SK-N-SH (cell line): ENCODE data around the gene GLTP. TPM values are rescaled to one million over a fixed set of nuclear protein-coding genes. Genes with fewer than 3 reads are reported as not detected.

Experiments used
- CTCF ChIA-PET: fragments of 300-600, 350-600 bp; formaldehyde crosslinking; extraction: SDS; loops from one replicate; lab custom pipeline; 2021; lab: Yijun Ruan, JAX
- POLR2A ChIA-PET: fragments of 350-600 bp; sonication (Branson Sonifier 250); formaldehyde crosslinking; extraction: SDS; loops from one replicate; lab custom pipeline; 2020; ENCODE audit warnings: antibody characterized with exemption, inconsistent platforms; lab: Yijun Ruan, JAX
- DNase-seq: peaks from one replicate; pipeline ENCODE4 v3.0.0; 2012
- H2AFZ ChIP-seq: fragments of 200-600 bp; sonication (generic); 2 replicates; pipeline ENCODE4 v1.8.1; 2016; ENCODE audit warnings: antibody characterized with exemption, mild to moderate bottlenecking, low read depth
- H3F3A ChIP-seq: fragments of 200-600 bp; sonication (generic); replicated peaks from 2 replicates; pipeline ENCODE3; 2016; ENCODE audit warnings: antibody characterized with exemption, mild to moderate bottlenecking; ENCODE audit not compliant: insufficient read depth
- H3K27ac ChIP-seq, 2 experiments: fragments of 200-500 bp in 1 of 2; fragments of 200-600 bp in 1 of 2; sonication (Bioruptor generic) in 1 of 2; sonication (generic), shearing (Covaris generic) in 1 of 2; 2 replicates each; pipeline versions ENCODE4 v1.5.1 to v1.6.1; 2014 to 2016; ENCODE audit warnings: low read depth in 2 of 2, inconsistent platforms in 1 of 2, low read length in 1 of 2, mild to moderate bottlenecking in 1 of 2, mixed read lengths in 1 of 2
- H3K27me3 ChIP-seq: fragments of 200-600 bp; sonication (generic), shearing (Covaris generic); 2 replicates; pipeline ENCODE4 v1.6.1; 2016; ENCODE audit warnings: mixed run types; ENCODE audit not compliant: insufficient read depth
- H3K36me3 ChIP-seq, 2 experiments: fragments of 200-500 bp in 1 of 2; fragments of 200-600 bp in 1 of 2; sonication (Bioruptor generic) in 1 of 2; sonication (generic) in 1 of 2; replicated peaks in 1 of 2; 2 replicates each; pipeline versions ENCODE3 to v1.5.1; 2014 to 2016; ENCODE audit warnings: low read length in 1 of 2, mild to moderate bottlenecking in 1 of 2; ENCODE audit not compliant: insufficient read depth in 2 of 2, control insufficient read depth in 1 of 2
- H3K4me1 ChIP-seq, 2 experiments: fragments of 200-500 bp in 1 of 2; fragments of 200-600 bp in 1 of 2; sonication (Bioruptor generic) in 1 of 2; sonication (generic), shearing (Covaris generic) in 1 of 2; 2 replicates each; pipeline versions ENCODE4 v1.5.1 to v1.6.1; 2014 to 2016; ENCODE audit warnings: low read depth in 1 of 2, low read length in 1 of 2, mixed run types in 1 of 2; ENCODE audit not compliant: insufficient read depth in 2 of 2, control insufficient read depth in 1 of 2
- H3K4me2 ChIP-seq: fragments of 200-600 bp; sonication (generic), shearing (Covaris generic); 2 replicates; pipeline ENCODE4 v1.6.1; 2017; ENCODE audit warnings: mixed run types
- H3K4me3 ChIP-seq, 2 experiments: fragments of 200-500 bp in 1 of 2; fragments of 200-600 bp in 1 of 2; sonication (Bioruptor generic) in 1 of 2; sonication (generic), shearing (Covaris generic) in 1 of 2; 2 replicates each; pipeline versions ENCODE4 v1.5.1 to v1.8.1; 2014 to 2016; ENCODE audit warnings: low read depth in 2 of 2, inconsistent platforms in 1 of 2, low read length in 1 of 2, mild to moderate bottlenecking in 1 of 2, mixed read lengths in 1 of 2, moderate library complexity in 1 of 2
- H3K79me2 ChIP-seq: fragments of 200-600 bp; sonication (generic); 2 replicates; pipeline ENCODE4 v1.8.1; 2017; ENCODE audit warnings: mild to moderate bottlenecking; ENCODE audit not compliant: insufficient read depth
- H3K9ac ChIP-seq: fragments of 200-600 bp; sonication (generic); 2 replicates; pipeline ENCODE4 v1.6.1; 2017; ENCODE audit warnings: mixed run types
- H3K9me2 ChIP-seq: fragments of 200-600 bp; sonication (generic); 2 replicates; pipeline ENCODE4 v1.6.1; 2017; ENCODE audit warnings: mixed run types
- H3K9me3 ChIP-seq: fragments of 200-600 bp; sonication (generic); 2 replicates; pipeline ENCODE4 v1.6.1; 2017; ENCODE audit warnings: mixed run types, mild to moderate bottlenecking, moderate library complexity
- H4K20me1 ChIP-seq: fragments of 200-600 bp; sonication (generic); 2 replicates; pipeline ENCODE4 v1.6.1; 2017; ENCODE audit warnings: mild to moderate bottlenecking, mixed run types; ENCODE audit not compliant: insufficient read depth
- ELF1 ChIP-seq: IDR thresholded peaks from 2 replicates; pipeline ENCODE4 v1.4.0; 2012
- EZH2phosphoT487 ChIP-seq: fragments of 200-600 bp; sonication (generic); IDR thresholded peaks from 2 replicates; pipeline ENCODE4 v1.6.1; 2017; ENCODE audit warnings: low read depth, mixed run types, mild to moderate bottlenecking, antibody characterized with exemption, moderate library complexity, borderline replicate concordance
- FOXJ3 ChIP-seq: sonication (generic); formaldehyde crosslinking; IDR thresholded peaks from 2 replicates; pipeline ENCODE4 v1.5.1; 2020; ENCODE audit warnings: mild to moderate bottlenecking, missing genetic modification reagents
- IRF3 ChIP-seq: fragments of 150-350 bp; IDR thresholded peaks from 2 replicates; pipeline ENCODE4 v1.6.1; 2016; ENCODE audit warnings: mild to moderate bottlenecking, low read depth, low read length
- MEF2A ChIP-seq: IDR thresholded peaks from 2 replicates; pipeline ENCODE4 v1.4.0; 2012; ENCODE audit warnings: low read depth, borderline replicate concordance
- MXI1 ChIP-seq: IDR thresholded peaks from 2 replicates; pipeline ENCODE4 v1.6.1; 2012; ENCODE audit warnings: mild to moderate bottlenecking, low read depth, low read length, improper control_type of control experiment
- POLR2AphosphoS5 ChIP-seq: IDR thresholded peaks from 2 replicates; pipeline ENCODE4 v1.6.1; 2012; ENCODE audit warnings: low read depth, low read length
- RAD21 ChIP-seq: IDR thresholded peaks from 2 replicates; pipeline ENCODE4 v1.6.1; 2012; ENCODE audit warnings: mild to moderate bottlenecking, low read length
- REST ChIP-seq: IDR thresholded peaks from 2 replicates; pipeline ENCODE4 v1.6.1; 2012; ENCODE audit warnings: mild to moderate bottlenecking, low read depth, low read length, moderate library complexity
- SIN3A ChIP-seq: IDR thresholded peaks from 2 replicates; pipeline ENCODE4 v1.6.1; 2012; ENCODE audit warnings: low read depth, mild to moderate bottlenecking, low read length, moderate library complexity, borderline replicate concordance
- TAF1 ChIP-seq: IDR thresholded peaks from 2 replicates; pipeline ENCODE4 v1.6.1; 2012; ENCODE audit warnings: low read depth, mild to moderate bottlenecking, low read length, moderate library complexity, borderline replicate concordance
- TCF12 ChIP-seq: IDR thresholded peaks from 2 replicates; pipeline ENCODE4 v1.4.0; 2012
- USF1 ChIP-seq: IDR thresholded peaks from 2 replicates; pipeline ENCODE4 v1.4.0; 2012; ENCODE audit warnings: low read depth, borderline replicate concordance
- USF2 ChIP-seq: fragments of 150-350 bp; IDR thresholded peaks from 2 replicates; pipeline ENCODE4 v1.6.1; 2017; ENCODE audit warnings: antibody characterized with exemption, low read length, low read depth, borderline replicate concordance
- YY1 ChIP-seq: IDR thresholded peaks from 2 replicates; pipeline ENCODE4 v1.4.0; 2012; ENCODE audit warnings: low read depth, mild to moderate bottlenecking
- WGBS: methylation state at CpG from one replicate; pipeline ENCODE4 v1.1.6; 2017; ENCODE audit warnings: low lambda C conversion rate; 5-methylcytosine and 5-hydroxymethylcytosine counted together
- polyA plus RNA-seq, 3 experiments: library from polyadenylated mRNA; depleted of rRNA; stranded (reverse); fragments of >200 nt; gene quantifications; 2 replicates each; pipeline ENCODE4 v1.2.3, GENCODE V29; 2012

Gene GLTP
- polyA plus RNA-seq, 1 of the 3 experiments (the other 2 are of a cell fraction) = 23.0 TPM

- 95% methylated on average over 26 of the region's 26 CpGs for WGBS
- H2AFZ ChIP-seq = no peak overlapping the region
- no peak overlapping the region for H3K9ac ChIP-seq
- peaks cover 28 to 51% of the 10 kb centered on the region in 2 experiments for H3K36me3 ChIP-seq
- no peak overlapping the region for H3K4me3 ChIP-seq
- TF ChIP-seq IRF3 = no peak
- no peak for TF ChIP-seq REST
- TF ChIP-seq ELF1 = no peak
- TF ChIP-seq USF1 = no peak
- TF ChIP-seq YY1 = no peak
- TF ChIP-seq POLR2AphosphoS5 = no peak
- no peak for TF ChIP-seq MXI1
- no peak for TF ChIP-seq RAD21
- no peak for TF ChIP-seq TCF12
- no peak for TF ChIP-seq FOXJ3 (CRISPR knock-in tag)
- no peak for TF ChIP-seq TAF1
- no peak for TF ChIP-seq EZH2phosphoT487
- no peak for TF ChIP-seq USF2
- no peak for TF ChIP-seq MEF2A
- TF ChIP-seq SIN3A = no peak
- CTCF ChIA-PET = interaction anchor here (0.9 kb wide), 1 partner anchor 972 kb away, joined by 3 read pairs; no protein-coding TSS in a partner anchor
- H3K27me3 ChIP-seq = no peaks in the 10 kb centered on the region
- no peaks in the 10 kb centered on the region for H3K9me2 ChIP-seq
- POLR2A ChIA-PET = no interaction called here
- DNase-seq = no peak
- H3K9me3 ChIP-seq = no peaks in the 10 kb centered on the region
- H3K4me1 ChIP-seq = peaks cover 0 to 24% of the 10 kb centered on the region in 2 experiments; a peak in 1 of 4 replicates
- H3F3A ChIP-seq = peaks cover 4% of the 10 kb centered on the region
- no peak overlapping the region for H3K27ac ChIP-seq
- H3K79me2 ChIP-seq = no peaks in the 10 kb centered on the region
- no peaks in the 10 kb centered on the region for H4K20me1 ChIP-seq
- H3K4me2 ChIP-seq = no peak overlapping the region
Observed at GRCh38 chr12:109915171-109916040, 35.1 kb upstream of the GLTP start.
